ENCODE measurements around the gene RHBDL3. TPM values are rescaled to one million over a fixed set of nuclear protein-coding genes. Genes with fewer than 3 reads are reported as not detected.
"Not testable (repeated sequence)": the region's sequence is repeated elsewhere in the genome, so short reads cannot be mapped to it uniquely, and the experiment has no call there.

The RHBDL3 gene
- polyA plus RNA-seq (2013, experiment 1 of 2; ENCODE audit: insufficient read length), result 0.60 TPM
- 0.51 TPM for polyA plus RNA-seq (2013, experiment 2 of 2; ENCODE audit: insufficient read length)

GRCh38 chr17:32265192-32265923 lies at the start of gene RHBDL3:
Gene RHBDL3 (plus strand): TSS chr17:32265832. CDS start chr17:32266190, 358 bp downstream.
- peak; percentile 31 for DNase-seq

- no peak for DNase-seq
Observed at GRCh38 chr17:32222621-32223020, 43.0 kb upstream of the RHBDL3 start.

- DNase-seq, result no peak
Observed at GRCh38 chr17:32223703-32224102, 41.9 kb upstream of the RHBDL3 start.

- DNase-seq, result no peak
Observed at GRCh38 chr17:32226886-32227285, 38.7 kb upstream of the RHBDL3 start.

GRCh38 chr17:32227910-32228309 lies 37.7 kb upstream of the RHBDL3 start:
- DNase-seq, result no peak

- DNase-seq, result no peak
Observed at GRCh38 chr17:32235588-32235987, 30.0 kb upstream of the RHBDL3 start.

- DNase-seq, result no peak
Observed at GRCh38 chr17:32239456-32239855, 26.2 kb upstream of the RHBDL3 start.

GRCh38 chr17:32240750-32241149 lies 24.9 kb upstream of the RHBDL3 start:
- peak; percentile 51 for DNase-seq

GRCh38 chr17:32241640-32242039 lies 24.0 kb upstream of the RHBDL3 start:
- no peak for DNase-seq

- no peak for DNase-seq
Observed at GRCh38 chr17:32249475-32249874, 16.2 kb upstream of the RHBDL3 start.

- peak; percentile 74 for DNase-seq
Observed at GRCh38 chr17:32253117-32253611, 12.5 kb upstream of the RHBDL3 start.

GRCh38 chr17:32256012-32256700 lies 9.5 kb upstream of the RHBDL3 start:
- DNase-seq, result no peak

GRCh38 chr17:32256701-32257019 lies 9.0 kb upstream of the RHBDL3 start:
- no peak for DNase-seq

GRCh38 chr17:32258383-32259140 lies 7.1 kb upstream of the RHBDL3 start:
- DNase-seq, result no peak

- DNase-seq, result no peak
Observed at GRCh38 chr17:32259586-32259985, 6.0 kb upstream of the RHBDL3 start.

- no peak for DNase-seq
Observed at GRCh38 chr17:32261417-32261736, 4.3 kb upstream of the RHBDL3 start.

GRCh38 chr17:32261936-32262510 lies 3.6 kb upstream of the RHBDL3 start:
- no peak for DNase-seq

- DNase-seq, result not testable (repeated sequence)
Observed at GRCh38 chr17:32263515-32263914, 2.1 kb upstream of the RHBDL3 start.

- DNase-seq, result no peak
Observed at GRCh38 chr17:32264140-32264799, 1.4 kb upstream of the RHBDL3 start.

- no peak for DNase-seq
Observed at GRCh38 chr17:32264823-32265191, 825 bp upstream of the RHBDL3 start.

GRCh38 chr17:32266051-32266388 lies 388 bp downstream of the RHBDL3 start:
- no peak for DNase-seq

Measured in fibroblast of skin of scalp (primary cell).